ENCODE results near the gene NRM. TPM values are rescaled to one million over a fixed set of nuclear protein-coding genes. Genes with fewer than 3 reads are reported as not detected.

NRM gene
- total RNA-seq, 2 donors from 2014 or later = 2.6 to 5.2 TPM

DNA sequence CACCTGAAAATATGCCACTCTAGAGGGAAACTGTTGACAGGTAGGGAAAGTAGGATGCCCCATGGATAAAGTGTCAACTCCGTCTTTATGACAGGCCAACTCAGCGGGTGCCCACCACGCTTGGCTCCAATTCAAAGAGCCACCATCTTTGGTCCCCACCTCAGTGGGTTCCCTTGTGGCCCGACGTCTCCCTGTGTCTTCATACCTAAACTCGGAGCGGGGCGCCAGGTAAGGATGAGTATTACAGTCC, 26.0 kb upstream of the NRM start:
- Histone ChIP-seq H3K27me3 (no peaks in the 10 kb centered on the region), H3K4me1 (peaks cover 30% of the 10 kb centered on the region), H3K27ac (peak overlapping the region; percentile 90 to 97 (median 94)), H3K36me3 (replicated peaks in 1 of 2; ENCODE audit: insufficient read depth in 1 of 2, low read depth in 2 of 2) (peaks cover 0 to 3% of the 10 kb centered on the region in 2 donors), H3K4me3 (peak overlapping the region; percentile 24 to 64), H3K9me3 (no peaks in the 10 kb centered on the region)
- intact Hi-C loops (cut with DNase I) = no loop called here
- DNase-seq (no peak), ATAC-seq (no peak)
- 1 to 3% methylated on average over 8 of the region's 8 CpGs for WGBS, 2 donors
- TF ChIP-seq POLR2A (IDR thresholded peaks at IDR 0.05) = no peak
- TF ChIP-seq, protein P1, sequence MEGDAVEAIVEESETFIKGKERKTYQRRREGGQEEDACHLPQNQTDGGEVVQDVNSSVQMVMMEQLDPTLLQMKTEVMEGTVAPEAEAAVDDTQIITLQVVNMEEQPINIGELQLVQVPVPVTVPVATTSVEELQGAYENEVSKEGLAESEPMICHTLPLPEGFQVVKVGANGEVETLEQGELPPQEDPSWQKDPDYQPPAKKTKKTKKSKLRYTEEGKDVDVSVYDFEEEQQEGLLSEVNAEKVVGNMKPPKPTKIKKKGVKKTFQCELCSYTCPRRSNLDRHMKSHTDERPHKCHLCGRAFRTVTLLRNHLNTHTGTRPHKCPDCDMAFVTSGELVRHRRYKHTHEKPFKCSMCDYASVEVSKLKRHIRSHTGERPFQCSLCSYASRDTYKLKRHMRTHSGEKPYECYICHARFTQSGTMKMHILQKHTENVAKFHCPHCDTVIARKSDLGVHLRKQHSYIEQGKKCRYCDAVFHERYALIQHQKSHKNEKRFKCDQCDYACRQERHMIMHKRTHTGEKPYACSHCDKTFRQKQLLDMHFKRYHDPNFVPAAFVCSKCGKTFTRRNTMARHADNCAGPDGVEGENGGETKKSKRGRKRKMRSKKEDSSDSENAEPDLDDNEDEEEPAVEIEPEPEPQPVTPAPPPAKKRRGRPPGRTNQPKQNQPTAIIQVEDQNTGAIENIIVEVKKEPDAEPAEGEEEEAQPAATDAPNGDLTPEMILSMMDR (IDR thresholded peaks at IDR 0.05) = no peak

GRCh38 chr6:30714263-30714662, 23.5 kb upstream of the NRM start:
- ATAC-seq (no peak), DNase-seq (no peak)
- Histone ChIP-seq H3K36me3 (replicated peaks in 1 of 2; ENCODE audit: insufficient read depth in 1 of 2, low read depth in 2 of 2) (peaks cover 0 to 3% of the 10 kb centered on the region in 2 donors), H3K27ac (no peak overlapping the region), H3K9me3 (no peaks in the 10 kb centered on the region), H3K4me3 (no peak overlapping the region), H3K4me1 (peaks cover 31% of the 10 kb centered on the region), H3K27me3 (no peaks in the 10 kb centered on the region)
- TF ChIP-seq, protein P1 (IDR thresholded peaks at IDR 0.05) = no peak
- no peak for TF ChIP-seq POLR2A (IDR thresholded peaks at IDR 0.05)
- 94 to 100% methylated on average over 1 of the region's 1 CpG for WGBS, 2 donors
- intact Hi-C loops (cut with DNase I) = no loop called here

GRCh38 chr6:30712441-30712945, 21.7 kb upstream of the NRM start:
- H3K36me3 ChIP-seq (replicated peaks in 1 of 2; ENCODE audit: insufficient read depth in 1 of 2, low read depth in 2 of 2) = peaks cover 0 to 3% of the 10 kb centered on the region in 2 donors
- ATAC-seq = no peak
- 73 to 96% methylated on average over 5 to 7 of the region's 7 CpGs for WGBS, 2 donors
- H3K27ac ChIP-seq = peak overlapping the region in 1 of 4 donors; percentile 15
- no peak for TF ChIP-seq POLR2A (IDR thresholded peaks at IDR 0.05)
- TF ChIP-seq, protein P1 (IDR thresholded peaks at IDR 0.05) = no peak
- no peak overlapping the region for H3K4me3 ChIP-seq
- H3K27me3 ChIP-seq = no peaks in the 10 kb centered on the region
- H3K9me3 ChIP-seq = no peaks in the 10 kb centered on the region
- intact Hi-C loops (cut with DNase I) = no loop called here
- H3K4me1 ChIP-seq = peaks cover 28% of the 10 kb centered on the region
- no peak for DNase-seq

- peaks cover 33% of the 10 kb centered on the region for H3K4me1 ChIP-seq
- H3K4me3 ChIP-seq = no peak overlapping the region
- intact Hi-C loops (cut with DNase I) = no loop called here
- no peaks in the 10 kb centered on the region for H3K27me3 ChIP-seq
- TF ChIP-seq, protein P1 (IDR thresholded peaks at IDR 0.05) = no peak
- TF ChIP-seq POLR2A (IDR thresholded peaks at IDR 0.05) = no peak
- H3K36me3 ChIP-seq (replicated peaks in 1 of 2; ENCODE audit: insufficient read depth in 1 of 2, low read depth in 2 of 2) = peaks cover 0 to 3% of the 10 kb centered on the region in 2 donors
- no peak for ATAC-seq
- WGBS, 2 donors = 83 to 100% methylated on average over 1 of the region's 1 CpG
- no peak for DNase-seq
- no peaks in the 10 kb centered on the region for H3K9me3 ChIP-seq
- H3K27ac ChIP-seq = peak overlapping the region in 2 of 4 donors; percentile 19 to 32
Observed at GRCh38 chr6:30711758-30712380, 21.1 kb upstream of the NRM start.

Measured in body of pancreas (tissue), 4 donors.